Measurements from ENCODE around the gene ZNF444. TPM values are rescaled to one million over a fixed set of nuclear protein-coding genes. Genes with fewer than 3 reads are reported as not detected.

Gene ZNF444
- total RNA-seq, 1 donor from 2014 or later, result 47.9 TPM

DNA sequence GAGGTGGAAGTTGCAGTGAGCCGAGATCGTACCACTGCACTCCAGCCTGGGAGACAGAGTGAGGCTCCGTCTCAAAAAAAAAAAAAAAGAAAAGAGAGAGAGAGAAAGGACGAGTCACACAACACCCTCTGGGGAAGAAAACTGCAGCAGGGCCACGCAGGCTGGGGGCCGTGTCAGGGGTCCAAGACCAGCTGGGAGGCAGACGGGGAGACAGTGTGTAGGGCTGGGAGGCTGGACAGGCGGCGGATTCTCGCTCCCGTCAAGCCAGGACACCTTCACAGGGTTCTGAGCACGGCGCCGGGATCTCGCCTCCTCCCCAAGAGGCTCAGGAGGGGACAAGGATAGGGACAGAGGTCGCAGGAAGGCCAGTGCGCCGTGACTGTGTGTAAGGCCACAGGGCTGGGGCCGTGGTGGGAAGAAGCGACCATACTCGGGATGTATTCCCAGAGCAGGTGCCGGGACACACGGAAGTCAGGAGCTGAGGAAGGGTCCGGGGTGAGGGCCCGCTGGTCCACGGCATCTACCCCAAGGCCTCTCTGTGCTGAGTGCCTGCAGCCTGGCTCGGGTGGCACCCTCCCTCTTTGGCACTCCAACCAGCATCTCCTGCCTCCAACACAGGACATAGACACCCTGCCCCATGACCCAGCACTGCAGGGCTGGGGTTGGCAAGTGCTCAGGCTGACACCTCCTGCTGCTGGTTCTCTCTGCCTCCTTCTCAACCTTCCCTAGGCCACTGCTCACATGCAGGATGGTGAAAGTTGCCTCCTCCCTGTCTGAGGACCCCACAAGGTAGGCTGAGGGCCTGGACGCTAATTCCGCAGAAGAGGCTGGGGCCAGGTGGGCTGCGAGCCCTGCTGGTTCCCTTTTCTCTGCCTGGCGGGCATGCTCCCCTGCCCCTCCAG is 41.2 kb upstream of the ZNF444 start:
- no peak overlapping the region for H3K4me3 Mint-ChIP-seq (ENCODE audit: unreplicated experiment)
- H3K27ac Mint-ChIP-seq (ENCODE audit: unreplicated experiment), result no peak overlapping the region
- no peak for DNase-seq (ENCODE audit: extremely low spot score, unreplicated experiment)
- H3K36me3 Mint-ChIP-seq (ENCODE audit: unreplicated experiment), result peaks cover 11% of the 10 kb centered on the region
- H3K27me3 Mint-ChIP-seq (ENCODE audit: unreplicated experiment), result no peaks in the 10 kb centered on the region
- TF ChIP-seq, protein P1, sequence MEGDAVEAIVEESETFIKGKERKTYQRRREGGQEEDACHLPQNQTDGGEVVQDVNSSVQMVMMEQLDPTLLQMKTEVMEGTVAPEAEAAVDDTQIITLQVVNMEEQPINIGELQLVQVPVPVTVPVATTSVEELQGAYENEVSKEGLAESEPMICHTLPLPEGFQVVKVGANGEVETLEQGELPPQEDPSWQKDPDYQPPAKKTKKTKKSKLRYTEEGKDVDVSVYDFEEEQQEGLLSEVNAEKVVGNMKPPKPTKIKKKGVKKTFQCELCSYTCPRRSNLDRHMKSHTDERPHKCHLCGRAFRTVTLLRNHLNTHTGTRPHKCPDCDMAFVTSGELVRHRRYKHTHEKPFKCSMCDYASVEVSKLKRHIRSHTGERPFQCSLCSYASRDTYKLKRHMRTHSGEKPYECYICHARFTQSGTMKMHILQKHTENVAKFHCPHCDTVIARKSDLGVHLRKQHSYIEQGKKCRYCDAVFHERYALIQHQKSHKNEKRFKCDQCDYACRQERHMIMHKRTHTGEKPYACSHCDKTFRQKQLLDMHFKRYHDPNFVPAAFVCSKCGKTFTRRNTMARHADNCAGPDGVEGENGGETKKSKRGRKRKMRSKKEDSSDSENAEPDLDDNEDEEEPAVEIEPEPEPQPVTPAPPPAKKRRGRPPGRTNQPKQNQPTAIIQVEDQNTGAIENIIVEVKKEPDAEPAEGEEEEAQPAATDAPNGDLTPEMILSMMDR (IDR thresholded peaks at IDR 0.05), result no peak
- H3K9me3 Mint-ChIP-seq (ENCODE audit: unreplicated experiment), result no peaks in the 10 kb centered on the region
- H3K4me1 Mint-ChIP-seq (ENCODE audit: unreplicated experiment), result peaks cover 2% of the 10 kb centered on the region

DNA sequence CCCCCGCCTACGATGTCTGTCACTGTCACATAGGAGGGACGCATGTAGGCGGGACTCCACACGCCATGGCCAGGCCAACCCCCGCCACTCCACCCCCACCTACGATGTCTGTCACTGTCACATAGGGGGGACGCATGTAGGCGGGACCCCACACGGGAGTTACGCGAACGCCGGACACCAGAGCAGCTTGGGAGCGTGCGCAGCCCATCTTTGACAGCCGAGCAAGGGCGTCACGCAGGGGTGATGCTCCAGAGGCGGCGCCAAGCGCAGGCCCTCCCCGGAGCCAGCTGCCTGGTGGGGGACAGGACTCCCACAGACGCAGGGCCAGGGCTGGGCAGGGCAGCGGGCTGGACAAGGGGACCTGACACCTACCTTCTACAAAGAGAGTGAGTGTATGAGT is 40.0 kb upstream of the ZNF444 start:
- DNase-seq (ENCODE audit: extremely low spot score, unreplicated experiment), result no peak
- Mint-ChIP-seq H3K4me3 (ENCODE audit: unreplicated experiment) (no peak overlapping the region), H3K9me3 (ENCODE audit: unreplicated experiment) (no peaks in the 10 kb centered on the region), H3K27me3 (ENCODE audit: unreplicated experiment) (no peaks in the 10 kb centered on the region), H3K4me1 (ENCODE audit: unreplicated experiment) (peaks cover 8% of the 10 kb centered on the region), H3K36me3 (ENCODE audit: unreplicated experiment) (peaks cover 7% of the 10 kb centered on the region), H3K27ac (ENCODE audit: unreplicated experiment) (no peak overlapping the region)
- TF ChIP-seq, protein P1 (IDR thresholded peaks at IDR 0.05), result no peak

DNA sequence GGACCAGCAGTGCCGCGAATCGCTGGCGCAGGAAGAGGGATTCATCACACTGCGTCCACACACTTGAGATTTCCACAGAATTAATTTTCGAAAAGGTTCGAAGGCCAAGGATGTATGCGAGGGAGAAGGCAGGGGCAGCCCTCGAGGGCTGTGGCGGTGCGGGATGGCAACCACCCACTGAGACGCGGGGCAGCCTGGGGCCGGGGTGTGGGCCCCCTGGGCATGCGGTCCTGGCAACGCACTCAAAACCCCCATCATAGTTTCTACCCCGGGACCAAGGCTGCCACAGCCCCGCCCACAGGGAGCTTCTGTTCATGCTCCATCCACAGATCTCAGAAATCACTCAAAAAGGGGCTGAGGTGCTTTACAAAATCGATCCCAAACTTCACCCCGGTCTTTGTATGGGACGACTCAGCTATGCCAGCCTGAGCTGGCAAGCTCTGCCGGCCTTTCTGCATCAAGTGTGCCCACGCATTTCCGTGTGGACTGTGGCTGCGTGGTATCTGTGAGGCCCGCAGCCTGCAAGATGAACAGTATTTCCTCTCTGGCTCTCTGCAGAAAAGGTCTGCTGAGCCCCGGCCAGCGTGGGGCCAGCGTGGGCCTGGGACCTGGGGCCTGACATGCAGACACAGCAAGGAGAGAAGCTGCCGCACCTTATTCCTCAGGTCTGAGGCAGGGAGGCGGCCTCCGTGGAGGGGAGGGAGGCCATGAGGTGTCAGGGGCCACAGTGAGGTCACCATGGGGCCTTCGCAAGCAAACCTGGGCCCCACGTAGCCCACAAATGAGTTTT is 39.1 kb upstream of the ZNF444 start:
- peaks cover 12% of the 10 kb centered on the region for H3K4me1 Mint-ChIP-seq (ENCODE audit: unreplicated experiment)
- no peak overlapping the region for H3K4me3 Mint-ChIP-seq (ENCODE audit: unreplicated experiment)
- peaks cover 9% of the 10 kb centered on the region for H3K36me3 Mint-ChIP-seq (ENCODE audit: unreplicated experiment)
- DNase-seq (ENCODE audit: extremely low spot score, unreplicated experiment), result no peak
- no peaks in the 10 kb centered on the region for H3K9me3 Mint-ChIP-seq (ENCODE audit: unreplicated experiment)
- TF ChIP-seq, protein P1 (IDR thresholded peaks at IDR 0.05), result no peak
- no peaks in the 10 kb centered on the region for H3K27me3 Mint-ChIP-seq (ENCODE audit: unreplicated experiment)
- H3K27ac Mint-ChIP-seq (ENCODE audit: unreplicated experiment), result no peak overlapping the region

DNA sequence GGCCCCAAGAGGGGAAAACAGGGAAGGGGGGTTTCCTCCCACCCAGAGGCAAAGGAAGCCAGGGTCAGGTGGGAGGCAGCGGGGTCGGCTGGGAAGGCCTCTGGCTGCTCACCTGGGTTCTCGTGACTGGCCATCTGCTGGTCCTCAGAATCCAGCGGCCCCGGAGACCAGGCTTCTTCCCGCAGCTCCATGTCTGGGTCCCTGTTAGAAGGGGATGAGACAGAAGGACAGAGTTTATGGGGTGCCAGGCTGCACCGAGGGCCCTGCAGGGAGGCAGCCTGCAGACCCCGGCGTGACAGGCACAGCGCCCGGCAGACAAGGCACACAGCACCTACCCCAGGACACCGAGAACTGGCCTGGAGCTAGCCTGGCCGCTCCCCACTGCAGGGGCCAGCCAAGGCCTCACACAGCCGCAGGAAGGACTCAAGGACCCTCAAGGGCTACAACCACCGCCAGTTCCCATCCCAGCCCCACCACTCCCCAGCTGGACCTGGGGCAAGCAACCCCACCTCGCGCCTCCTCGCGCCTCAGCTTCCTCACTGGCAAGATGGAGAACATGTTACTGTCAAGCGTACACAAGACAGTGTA is 38.0 kb upstream of the ZNF444 start:
- DNase-seq (ENCODE audit: extremely low spot score, unreplicated experiment), result no peak
- Mint-ChIP-seq H3K9me3 (ENCODE audit: unreplicated experiment) (no peaks in the 10 kb centered on the region), H3K4me1 (ENCODE audit: unreplicated experiment) (peaks cover 14% of the 10 kb centered on the region), H3K27ac (ENCODE audit: unreplicated experiment) (no peak overlapping the region), H3K36me3 (ENCODE audit: unreplicated experiment) (peaks cover 9% of the 10 kb centered on the region), H3K27me3 (ENCODE audit: unreplicated experiment) (no peaks in the 10 kb centered on the region), H3K4me3 (ENCODE audit: unreplicated experiment) (no peak overlapping the region)
- TF ChIP-seq, protein P1 (IDR thresholded peaks at IDR 0.05), result no peak

Measured in osteocyte (in vitro differentiated cells).